CD4-positive, alpha-beta memory T cell (primary cell): ENCODE measurements around the gene METTL9. TPM values are rescaled to one million over a fixed set of nuclear protein-coding genes. Genes with fewer than 3 reads are reported as not detected.
"Not testable (repeated sequence)": the region's sequence is repeated elsewhere in the genome, so short reads cannot be mapped to it uniquely, and the experiment has no call there.

Experiments
- CTCF ChIA-PET: fragments of 350-600 bp; sonication (Branson Sonifier 250); formaldehyde crosslinking; loops from one replicate; lab custom pipeline; 2021; ENCODE audit warnings: inconsistent platforms; ENCODE audit not compliant: partially characterized antibody; lab: Charles Lee
- POLR2A ChIA-PET: fragments of 350-600 bp; sonication (Branson Sonifier 250); formaldehyde crosslinking; loops from one replicate; lab custom pipeline; 2021; ENCODE audit not compliant: partially characterized antibody; lab: Charles Lee
- DNase-seq, 5 donors: peaks; one replicate each; pipeline versions ENCODE4 v3.0.0 to v3.0.0-alpha.2; 2020 to 2022; ENCODE audit warnings: mixed read lengths in 1 of 5
- H3K27ac ChIP-seq: one replicate; pipeline ENCODE4 v1.7.0; 2013; ENCODE audit warnings: low read depth, low read length
- H3K27me3 ChIP-seq: 2 replicates; pipeline ENCODE4 v1.7.0; 2013; ENCODE audit warnings: mild to moderate bottlenecking, low read length, moderate library complexity; ENCODE audit not compliant: insufficient read depth
- H3K36me3 ChIP-seq: 2 replicates; pipeline ENCODE4 v1.7.0; 2013; ENCODE audit warnings: mild to moderate bottlenecking, low read length, moderate library complexity; ENCODE audit not compliant: insufficient read depth
- H3K4me1 ChIP-seq: 2 replicates; pipeline ENCODE4 v1.7.0; 2013; ENCODE audit warnings: mild to moderate bottlenecking, low read length, moderate library complexity; ENCODE audit not compliant: insufficient read depth
- H3K4me3 ChIP-seq, 2 donors: one replicate each; pipeline ENCODE4 v1.7.0; 2013; ENCODE audit warnings: low read length in 2 of 2, mild to moderate bottlenecking in 1 of 2
- H3K9me3 ChIP-seq, 2 donors: one replicate each; pipeline ENCODE4 v1.7.0; 2013; ENCODE audit warnings: low read length in 2 of 2, control low read depth in 1 of 2; ENCODE audit not compliant: control insufficient read depth in 1 of 2
- H3K27ac Mint-ChIP-seq, 7 donors: one replicate each; pipeline ENCODE4 v1.8.0; 2020 to 2021; ENCODE audit warnings: mixed read lengths in 7 of 7, mild to moderate bottlenecking in 6 of 7, inconsistent platforms in 3 of 7, moderate library complexity in 3 of 7
- H3K27me3 Mint-ChIP-seq, 2 donors: one replicate each; pipeline ENCODE4 v1.8.0; 2020 to 2021; ENCODE audit warnings: mixed read lengths in 2 of 2
- H3K36me3 Mint-ChIP-seq, 2 donors: one replicate each; pipeline ENCODE4 v1.8.0; 2020 to 2021; ENCODE audit warnings: mixed read lengths in 2 of 2, inconsistent platforms in 1 of 2, mild to moderate bottlenecking in 1 of 2
- H3K4me1 Mint-ChIP-seq, 4 donors: one replicate each; pipeline ENCODE4 v1.8.0; 2020 to 2021; ENCODE audit warnings: mixed read lengths in 4 of 4, mild to moderate bottlenecking in 1 of 4
- H3K4me3 Mint-ChIP-seq, 8 donors: one replicate each; pipeline ENCODE4 v1.8.0; 2020 to 2021; ENCODE audit warnings: mixed read lengths in 8 of 8, mild to moderate bottlenecking in 7 of 8, moderate library complexity in 6 of 8, inconsistent platforms in 3 of 8
- H3K9me3 Mint-ChIP-seq, 8 donors: one replicate each; pipeline ENCODE4 v1.8.0; 2020 to 2021; ENCODE audit warnings: mixed read lengths in 8 of 8, mild to moderate bottlenecking in 5 of 8, inconsistent platforms in 3 of 8, moderate library complexity in 1 of 8
- intact Hi-C: fragments of 100-400 bp; cut with micrococcal nuclease; formaldehyde crosslinking; loops from one replicate; pipeline ENCODE4 v1.15.1; 2023
- polyA plus RNA-seq, 2 donors: library from polyadenylated mRNA; unstranded; fragments of 300-500 nt; fragmentation: Illumina TruSeq; gene quantifications; one replicate each; pipeline ENCODE4 v1.2.3, GENCODE V29; 2021
- total RNA-seq, 2 experiments: library from RNA; stranded (reverse); gene quantifications; one replicate each; pipeline ENCODE4 v1.2.3, GENCODE V29; 2021

The METTL9 gene
- total and polyA plus RNA-seq, 4 experiments from 2014 or later = 71.1 to 175 (median 107) TPM

GRCh38 chr16:21584817-21585216, 14.6 kb upstream of the METTL9 start:
- Histone ChIP-seq H3K36me3 (no peaks in the 10 kb centered on the region), H3K4me3 (no peak overlapping the region), H3K27ac (no peak overlapping the region), H3K9me3 (no peaks in the 10 kb centered on the region), H3K27me3 (no peaks in the 10 kb centered on the region), H3K4me1 (no peaks in the 10 kb centered on the region)
- Mint-ChIP-seq H3K4me1 (peaks cover 0 to 5% (median 2%) of the 10 kb centered on the region in 4 donors), H3K27ac (no peak overlapping the region), H3K27me3 (peaks cover 0 to 1% of the 10 kb centered on the region in 2 donors), H3K4me3 (no peak overlapping the region), H3K36me3 (no peaks in the 10 kb centered on the region), H3K9me3 (no peaks in the 10 kb centered on the region)
- ChIA-PET POLR2A (interaction anchor here (0.6 to 3.9 kb wide), 4 partner anchors 11 to 1545 kb away, joined by 3 to 21 read pairs (median 4); no protein-coding TSS in a partner anchor), CTCF (interaction anchor here (0.7 to 6.6 kb wide), 8 partner anchors 38 to 123 kb away, joined by 3 to 105 read pairs (median 6); partner anchors contain the start of gene IGSF6)
- no peak for DNase-seq
- intact Hi-C loops = loop anchor here (1.0 kb wide), 2 partner anchors 55 to 123 kb away; no protein-coding TSS in a partner anchor

DNA sequence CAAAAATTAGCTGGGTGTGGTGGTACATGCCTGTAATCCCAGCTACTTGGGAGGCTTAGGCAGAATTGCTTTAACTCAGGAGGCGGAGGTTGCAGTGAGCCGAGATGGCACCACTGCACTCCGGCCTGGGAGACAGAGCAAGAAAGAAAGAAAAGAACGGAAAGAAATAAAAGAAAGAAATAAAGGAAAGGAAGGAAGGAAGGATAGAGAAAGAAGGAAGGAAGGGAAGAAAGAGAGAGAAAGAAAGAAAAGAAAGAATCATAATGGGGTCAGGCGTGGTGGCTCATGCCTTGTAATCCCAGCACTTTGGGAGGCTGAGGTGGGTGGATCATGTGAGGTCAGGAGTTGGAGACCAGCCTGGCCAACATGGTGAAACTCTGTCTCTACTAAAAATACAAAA, 10.8 kb upstream of the METTL9 start:
- intact Hi-C loops, H3K27me3 ChIP-seq, H3K36me3 Mint-ChIP-seq, DNase-seq, H3K4me3 Mint-ChIP-seq, H3K4me1 ChIP-seq, H3K4me3 ChIP-seq, H3K9me3 ChIP-seq, H3K27ac ChIP-seq, H3K9me3 Mint-ChIP-seq, H3K4me1 Mint-ChIP-seq, H3K36me3 ChIP-seq, H3K27ac Mint-ChIP-seq, H3K27me3 Mint-ChIP-seq: not testable (repeated sequence)
- ChIA-PET POLR2A (interaction anchor here (0.9 kb wide), 1 partner anchor 12 kb away, joined by 3 read pairs; no protein-coding TSS in a partner anchor), CTCF (interaction anchor here (0.9 to 2.1 kb wide), 4 partner anchors 12 to 123 kb away, joined by 3 to 5 read pairs (median 3); no protein-coding TSS in a partner anchor)

DNA sequence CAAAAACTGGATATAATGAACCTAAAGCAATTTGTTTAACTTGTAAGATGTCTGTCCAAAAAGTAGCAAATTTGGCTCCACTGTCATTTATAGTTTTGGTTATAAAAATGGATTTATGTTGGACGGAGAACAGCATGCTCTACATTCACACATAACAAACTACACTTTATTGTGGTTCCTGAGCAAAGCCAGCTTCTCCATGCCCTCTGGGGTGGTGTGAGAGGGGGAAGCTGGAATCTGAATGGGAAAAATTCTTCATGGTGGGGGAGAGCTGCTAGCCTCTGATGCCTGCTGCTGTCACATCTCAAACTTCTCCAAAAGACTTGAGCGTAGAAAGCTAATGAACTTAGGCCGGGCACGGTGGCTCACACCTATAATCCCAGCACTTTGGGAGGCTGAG, 9.8 kb upstream of the METTL9 start:
- ChIA-PET CTCF (interaction anchor here (1.0 to 1.5 kb wide), 5 partner anchors 9 to 119 kb away, joined by 4 to 14 read pairs (median 5); no protein-coding TSS in a partner anchor), POLR2A (interaction anchor here (0.7 to 1.3 kb wide), 2 partner anchors 9 to 53 kb away, joined by 3 to 4 read pairs; no protein-coding TSS in a partner anchor)
- DNase-seq = no peak
- Histone ChIP-seq H3K27ac (no peak overlapping the region), H3K9me3 (no peaks in the 10 kb centered on the region), H3K36me3 (no peaks in the 10 kb centered on the region), H3K4me3 (no peak overlapping the region), H3K27me3 (no peaks in the 10 kb centered on the region), H3K4me1 (no peaks in the 10 kb centered on the region)
- no peak overlapping the region for H3K27ac Mint-ChIP-seq
- H3K36me3 Mint-ChIP-seq = no peaks in the 10 kb centered on the region
- intact Hi-C loops = no loop called here
- H3K9me3 Mint-ChIP-seq = no peaks in the 10 kb centered on the region
- H3K4me3 Mint-ChIP-seq = no peak overlapping the region
- peaks cover 0 to 1% of the 10 kb centered on the region in 2 donors for H3K27me3 Mint-ChIP-seq
- H3K4me1 Mint-ChIP-seq = no peaks in the 10 kb centered on the region

DNA sequence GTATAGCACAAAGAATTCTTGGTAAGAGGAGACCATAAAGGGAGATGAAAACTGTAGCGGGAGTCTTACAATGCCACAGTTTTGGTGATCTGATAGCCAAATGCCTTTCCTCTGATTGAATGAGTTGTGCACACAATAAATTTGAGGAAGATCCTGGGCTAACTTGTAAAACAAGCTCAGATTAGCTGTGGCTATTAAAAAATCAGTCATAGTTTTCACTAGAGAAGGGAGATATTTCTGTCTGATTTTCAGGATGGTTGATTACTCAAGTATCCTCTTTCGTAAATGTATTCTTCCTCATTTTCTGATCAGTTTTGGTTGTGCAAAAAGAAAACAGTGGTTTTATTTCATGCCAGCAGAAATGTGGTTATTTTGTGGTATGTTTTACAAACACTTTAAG, 9.1 kb upstream of the METTL9 start:
- H3K4me3 ChIP-seq = no peak overlapping the region
- intact Hi-C loops = no loop called here
- Mint-ChIP-seq H3K4me1 (no peaks in the 10 kb centered on the region), H3K36me3 (no peaks in the 10 kb centered on the region), H3K27ac (no peak overlapping the region), H3K9me3 (no peaks in the 10 kb centered on the region), H3K4me3 (no peak overlapping the region), H3K27me3 (peaks cover 0 to 1% of the 10 kb centered on the region in 2 donors)
- H3K27me3 ChIP-seq = no peaks in the 10 kb centered on the region
- no peaks in the 10 kb centered on the region for H3K36me3 ChIP-seq
- H3K4me1 ChIP-seq = no peaks in the 10 kb centered on the region
- DNase-seq = no peak
- H3K9me3 ChIP-seq = no peaks in the 10 kb centered on the region
- H3K27ac ChIP-seq = no peak overlapping the region
- POLR2A ChIA-PET = interaction anchor here (0.7 to 1.3 kb wide), 2 partner anchors 8 to 52 kb away, joined by 3 to 4 read pairs; no protein-coding TSS in a partner anchor
- CTCF ChIA-PET = interaction anchor here (1.0 to 1.6 kb wide), 9 partner anchors 10 to 118 kb away, joined by 3 to 14 read pairs (median 4); no protein-coding TSS in a partner anchor

- no peak overlapping the region for H3K27ac Mint-ChIP-seq
- peaks cover 0 to 1% of the 10 kb centered on the region in 2 donors for H3K27me3 Mint-ChIP-seq
- Histone ChIP-seq H3K9me3 (no peaks in the 10 kb centered on the region), H3K4me3 (no peak overlapping the region), H3K36me3 (no peaks in the 10 kb centered on the region), H3K27ac (no peak overlapping the region), H3K27me3 (no peaks in the 10 kb centered on the region), H3K4me1 (no peaks in the 10 kb centered on the region)
- CTCF ChIA-PET = interaction anchor here (1.0 to 1.6 kb wide), 8 partner anchors 10 to 66 kb away, joined by 3 to 5 read pairs (median 4); no protein-coding TSS in a partner anchor
- DNase-seq = no peak
- H3K36me3 Mint-ChIP-seq = no peaks in the 10 kb centered on the region
- H3K9me3 Mint-ChIP-seq = no peaks in the 10 kb centered on the region
- POLR2A ChIA-PET = no interaction called here
- no peak overlapping the region for H3K4me3 Mint-ChIP-seq
- H3K4me1 Mint-ChIP-seq = no peaks in the 10 kb centered on the region
- intact Hi-C loops = no loop called here
Observed at GRCh38 chr16:21590796-21591195, 8.6 kb upstream of the METTL9 start.

DNA sequence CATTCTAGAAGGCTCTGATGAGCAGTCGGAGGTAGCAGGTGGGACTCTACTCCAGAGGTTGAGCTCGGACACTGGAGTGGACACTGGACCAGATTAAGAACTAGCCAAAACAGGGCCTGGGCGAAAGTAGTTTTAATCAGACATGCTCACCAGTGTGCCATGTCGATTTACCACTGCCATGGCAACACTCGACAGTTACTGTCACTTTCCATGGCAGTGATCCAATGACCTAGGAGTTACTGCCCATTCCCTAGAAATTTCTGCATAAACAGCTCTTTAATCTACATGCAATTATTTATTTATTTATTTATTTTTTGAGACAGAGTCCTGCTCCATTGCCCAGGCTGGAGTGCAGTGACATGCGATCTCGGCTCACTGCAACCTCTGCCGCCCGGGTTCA, 7.2 kb upstream of the METTL9 start:
- no peak overlapping the region for H3K4me3 Mint-ChIP-seq
- no peaks in the 10 kb centered on the region for H3K36me3 Mint-ChIP-seq
- no peaks in the 10 kb centered on the region for H3K9me3 ChIP-seq
- H3K9me3 Mint-ChIP-seq = no peaks in the 10 kb centered on the region
- CTCF ChIA-PET = interaction anchor here (1.4 to 2.0 kb wide), 6 partner anchors 8 to 65 kb away, joined by 3 to 8 read pairs (median 4); no protein-coding TSS in a partner anchor
- POLR2A ChIA-PET = interaction anchor here (0.6 to 1.0 kb wide), 2 partner anchors 29 to 61 kb away, joined by 3 read pairs; no protein-coding TSS in a partner anchor
- intact Hi-C loops = no loop called here
- H3K27me3 ChIP-seq = no peaks in the 10 kb centered on the region
- no peak overlapping the region for H3K27ac Mint-ChIP-seq
- peaks cover 6% of the 10 kb centered on the region for H3K4me1 ChIP-seq
- H3K27ac ChIP-seq = no peak overlapping the region
- H3K36me3 ChIP-seq = no peaks in the 10 kb centered on the region
- peaks cover 0 to 1% of the 10 kb centered on the region in 2 donors for H3K27me3 Mint-ChIP-seq
- no peak overlapping the region for H3K4me3 ChIP-seq
- DNase-seq = no peak
- peaks cover 0 to 7% (median 2%) of the 10 kb centered on the region in 4 donors for H3K4me1 Mint-ChIP-seq

- DNase-seq = no peak
- Histone ChIP-seq H3K27me3 (no peaks in the 10 kb centered on the region), H3K4me1 (peaks cover 20% of the 10 kb centered on the region), H3K9me3 (no peaks in the 10 kb centered on the region), H3K27ac (no peak overlapping the region), H3K4me3 (no peak overlapping the region), H3K36me3 (no peaks in the 10 kb centered on the region)
- Mint-ChIP-seq H3K27ac (no peak overlapping the region), H3K27me3 (peaks cover 0 to 1% of the 10 kb centered on the region in 2 donors), H3K4me1 (peaks cover 7 to 22% (median 14%) of the 10 kb centered on the region in 4 donors), H3K9me3 (no peaks in the 10 kb centered on the region), H3K4me3 (no peak overlapping the region), H3K36me3 (no peaks in the 10 kb centered on the region)
- intact Hi-C loops = no loop called here
- POLR2A ChIA-PET = no interaction called here
- CTCF ChIA-PET = interaction anchor here (1.1 to 2.0 kb wide), 4 partner anchors 10 to 115 kb away, joined by 3 to 8 read pairs (median 4); no protein-coding TSS in a partner anchor
Observed at GRCh38 chr16:21593530-21594289, 5.7 kb upstream of the METTL9 start.
